NB4 (cell line): Measurements from ENCODE around the gene DTHD1.
A peak's percentile ranks its signal among the peaks of the same experiment; 100 is the strongest.

Experiments used
- DNase-seq: peaks from one replicate; pipeline ENCODE4 v3.0.0; 2010; ENCODE audit warnings: low read depth
- H3K4me3 ChIP-seq: one replicate; pipeline ENCODE4 v1.5.1; 2011; ENCODE audit warnings: mild to moderate bottlenecking, low read depth, low read length, moderate library complexity
- MYC ChIP-seq: IDR thresholded peaks from 2 replicates; pipeline ENCODE4 v1.6.1; 2011; ENCODE audit warnings: low read depth, low read length
- POLR2A ChIP-seq: IDR thresholded peaks from 2 replicates; pipeline ENCODE4 v1.6.1; 2011; ENCODE audit warnings: mild to moderate bottlenecking; ENCODE audit not compliant: insufficient read length; ENCODE audit errors: extremely low read depth
- TF ChIP-seq, protein P1 (sequence below): IDR thresholded peaks from 2 replicates; pipeline ENCODE4 v1.6.1; 2011; ENCODE audit warnings: low read depth, low read length
- TF ChIP-seq, protein P2 (sequence below): IDR thresholded peaks from one replicate; pipeline ENCODE4 v1.5.1; 2012; ENCODE audit warnings: low read depth, low read length

Gene DTHD1

DNA sequence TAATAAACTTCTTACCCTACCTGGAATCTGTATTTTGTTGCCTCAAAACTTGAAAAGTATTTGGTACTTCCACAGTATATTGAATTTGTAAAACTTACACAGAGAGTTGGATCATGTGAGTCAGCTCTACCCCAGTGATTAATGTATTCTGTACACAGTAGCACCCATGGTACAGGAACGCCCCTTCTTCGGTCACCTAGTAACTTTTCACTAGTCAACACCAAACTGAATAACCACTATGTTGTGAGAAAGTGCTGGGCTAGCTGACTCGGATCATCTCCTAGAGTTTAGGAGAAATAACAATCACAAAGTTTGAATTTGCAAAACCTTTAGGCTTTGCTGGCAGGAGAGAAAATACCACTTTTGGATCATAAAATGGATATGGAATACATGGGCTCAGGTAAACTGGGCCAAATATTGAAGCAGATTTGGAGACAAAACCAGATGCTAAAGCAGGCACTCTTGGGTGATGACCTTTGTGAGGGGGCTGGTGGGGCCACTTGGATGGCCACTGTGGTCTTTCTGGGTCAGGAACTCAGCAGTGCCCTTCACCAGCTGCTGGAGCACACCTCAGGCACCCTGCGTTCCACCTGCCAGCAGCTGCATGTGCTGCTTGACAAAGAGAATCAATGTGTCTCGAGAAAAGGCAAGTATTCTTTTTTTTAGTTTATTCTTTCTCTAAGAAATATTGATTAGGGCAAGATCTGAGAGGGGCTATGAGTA lies at the start of gene DTHD1:
TSS of gene DTHD1 (plus strand) at position 233 of the 723 bp plus-strand sequence. CDS start at position 376, 143 bp downstream.
- no peak for DNase-seq
- no peak within 1 kb of the TSS for H3K4me3 ChIP-seq
- TF ChIP-seq, protein P1, sequence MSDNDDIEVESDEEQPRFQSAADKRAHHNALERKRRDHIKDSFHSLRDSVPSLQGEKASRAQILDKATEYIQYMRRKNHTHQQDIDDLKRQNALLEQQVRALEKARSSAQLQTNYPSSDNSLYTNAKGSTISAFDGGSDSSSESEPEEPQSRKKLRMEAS: no peak
- TF ChIP-seq, protein P2, sequence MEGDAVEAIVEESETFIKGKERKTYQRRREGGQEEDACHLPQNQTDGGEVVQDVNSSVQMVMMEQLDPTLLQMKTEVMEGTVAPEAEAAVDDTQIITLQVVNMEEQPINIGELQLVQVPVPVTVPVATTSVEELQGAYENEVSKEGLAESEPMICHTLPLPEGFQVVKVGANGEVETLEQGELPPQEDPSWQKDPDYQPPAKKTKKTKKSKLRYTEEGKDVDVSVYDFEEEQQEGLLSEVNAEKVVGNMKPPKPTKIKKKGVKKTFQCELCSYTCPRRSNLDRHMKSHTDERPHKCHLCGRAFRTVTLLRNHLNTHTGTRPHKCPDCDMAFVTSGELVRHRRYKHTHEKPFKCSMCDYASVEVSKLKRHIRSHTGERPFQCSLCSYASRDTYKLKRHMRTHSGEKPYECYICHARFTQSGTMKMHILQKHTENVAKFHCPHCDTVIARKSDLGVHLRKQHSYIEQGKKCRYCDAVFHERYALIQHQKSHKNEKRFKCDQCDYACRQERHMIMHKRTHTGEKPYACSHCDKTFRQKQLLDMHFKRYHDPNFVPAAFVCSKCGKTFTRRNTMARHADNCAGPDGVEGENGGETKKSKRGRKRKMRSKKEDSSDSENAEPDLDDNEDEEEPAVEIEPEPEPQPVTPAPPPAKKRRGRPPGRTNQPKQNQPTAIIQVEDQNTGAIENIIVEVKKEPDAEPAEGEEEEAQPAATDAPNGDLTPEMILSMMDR: no peak
- no peak for TF ChIP-seq MYC
- no peak for TF ChIP-seq POLR2A

DNA sequence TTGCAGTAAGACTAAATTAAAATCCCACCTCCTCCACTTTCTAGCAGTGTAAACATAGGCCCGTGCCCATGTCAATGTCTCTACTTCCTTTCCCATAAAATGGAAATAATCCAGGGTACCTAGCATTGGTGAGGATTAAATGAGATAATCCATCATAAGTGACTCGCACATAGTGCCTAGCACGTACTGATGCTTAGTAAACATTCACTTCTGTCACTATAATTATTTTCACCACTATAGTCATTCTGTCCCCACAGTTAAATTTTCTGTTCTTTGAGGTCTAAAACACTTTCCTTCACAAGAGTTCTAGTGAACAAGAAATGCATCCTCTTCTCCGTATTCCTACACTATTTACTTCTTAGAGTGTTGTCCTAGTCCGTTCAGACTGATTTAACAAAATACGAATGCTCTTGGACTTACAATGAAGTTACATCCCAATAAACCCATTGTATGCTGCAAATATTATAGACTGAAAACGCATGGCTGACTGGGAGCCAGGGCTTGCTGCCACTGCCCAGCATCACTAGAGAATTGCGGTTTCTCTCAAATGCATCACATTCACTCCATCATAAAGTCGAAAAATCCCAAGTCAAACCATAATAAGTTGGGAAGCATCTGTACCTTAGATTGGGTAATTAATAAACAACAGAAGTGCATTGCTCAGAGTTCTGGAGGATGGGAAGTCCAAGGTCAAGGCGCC lies 47.7 kb upstream of the DTHD1 start:
- TF ChIP-seq, protein P1: no peak
- TF ChIP-seq, protein P2: no peak
- TF ChIP-seq POLR2A (no peak), MYC (no peak)
- no peak overlapping the region for H3K4me3 ChIP-seq
- DNase-seq: no peak

- TF ChIP-seq MYC (no peak), POLR2A (no peak)
- TF ChIP-seq, protein P2: peak; percentile 6
- H3K4me3 ChIP-seq: no peak overlapping the region
- peak; percentile 16 for DNase-seq
Observed at GRCh38 chr4:36235306-36235705, 46.1 kb upstream of the DTHD1 start.

DNA sequence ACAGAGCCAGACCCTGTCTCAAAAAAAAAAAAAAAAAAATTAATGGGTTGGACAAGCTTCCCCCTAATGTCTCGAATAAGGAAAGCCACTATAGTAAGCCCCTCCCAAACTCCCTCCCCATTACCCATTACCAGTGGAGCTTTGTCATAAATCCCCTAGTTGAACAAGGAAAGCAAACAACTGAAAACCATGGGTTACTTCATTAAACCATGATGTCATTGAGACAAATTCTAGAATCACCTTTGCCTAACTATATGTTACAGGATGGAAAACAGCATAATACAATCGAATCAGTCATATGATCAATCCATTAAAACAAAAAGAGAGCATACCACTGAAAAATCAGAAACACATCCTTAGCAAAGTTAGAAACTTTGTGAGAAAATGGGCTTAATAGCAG lies 45.3 kb upstream of the DTHD1 start:
- H3K4me3 ChIP-seq: no peak overlapping the region
- TF ChIP-seq MYC (no peak), POLR2A (no peak)
- TF ChIP-seq, protein P1: no peak
- TF ChIP-seq, protein P2: no peak
- DNase-seq: no peak

DNA sequence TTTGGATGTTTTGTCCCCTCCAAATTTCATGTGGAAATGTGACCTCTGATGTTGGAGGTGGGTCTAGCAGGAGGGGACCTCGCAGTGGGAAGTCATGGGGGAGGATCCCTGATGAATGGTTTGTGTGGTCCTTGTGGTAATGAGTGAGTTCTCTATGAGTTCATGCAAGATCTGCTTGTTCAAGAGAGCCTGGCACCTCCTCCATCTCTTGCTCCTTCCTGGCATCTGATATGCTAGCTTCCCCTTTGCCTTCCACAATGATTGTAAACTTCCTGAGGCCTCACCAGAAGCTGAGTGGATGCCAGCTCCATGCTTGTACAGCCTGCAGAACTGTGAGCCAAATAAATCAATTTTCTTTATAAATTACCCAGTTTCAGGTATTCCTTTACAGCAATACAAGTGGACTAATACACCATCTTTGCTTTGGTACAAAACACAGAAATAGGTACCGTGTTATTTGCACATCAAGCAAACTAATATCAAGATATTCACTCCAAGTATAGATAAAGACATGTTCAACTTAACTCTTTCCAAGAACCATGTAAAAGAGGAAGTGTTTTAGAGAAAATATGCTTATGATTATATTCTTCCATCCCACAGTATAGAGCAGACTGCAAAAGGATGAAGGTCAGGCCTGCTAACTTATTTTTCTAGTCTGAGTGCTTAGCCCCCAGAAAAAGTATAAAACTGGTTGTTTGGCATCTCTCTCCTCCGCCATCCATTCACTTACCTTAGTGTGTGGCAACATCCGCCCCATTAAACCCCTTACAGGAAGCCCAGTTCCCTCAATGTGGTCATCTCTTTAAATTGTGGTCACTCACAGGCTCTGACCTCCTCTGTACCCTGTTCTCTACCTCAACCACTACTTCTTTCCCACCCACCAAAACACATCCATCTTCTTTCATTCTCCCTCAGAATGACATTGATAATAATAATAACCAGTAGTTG lies 43.8 kb upstream of the DTHD1 start:
- H3K4me3 ChIP-seq: no peak overlapping the region
- DNase-seq: peak; percentile 71
- TF ChIP-seq MYC (no peak), POLR2A (no peak)
- TF ChIP-seq, protein P1: no peak
- TF ChIP-seq, protein P2: no peak
